Measurements from ENCODE around the gene TMEM183A. TPM values are rescaled to one million over a fixed set of nuclear protein-coding genes. Genes with fewer than 3 reads are reported as not detected.
A peak's percentile ranks its signal among the peaks of the same experiment; 100 is the strongest.
"Not testable (repeated sequence)": the region's sequence is repeated elsewhere in the genome, so short reads cannot be mapped to it uniquely, and the experiment has no call there.

Gene TMEM183A
- polyA plus RNA-seq, 4 donors: 73.5 to 81.9 (median 74.5) TPM

DNA sequence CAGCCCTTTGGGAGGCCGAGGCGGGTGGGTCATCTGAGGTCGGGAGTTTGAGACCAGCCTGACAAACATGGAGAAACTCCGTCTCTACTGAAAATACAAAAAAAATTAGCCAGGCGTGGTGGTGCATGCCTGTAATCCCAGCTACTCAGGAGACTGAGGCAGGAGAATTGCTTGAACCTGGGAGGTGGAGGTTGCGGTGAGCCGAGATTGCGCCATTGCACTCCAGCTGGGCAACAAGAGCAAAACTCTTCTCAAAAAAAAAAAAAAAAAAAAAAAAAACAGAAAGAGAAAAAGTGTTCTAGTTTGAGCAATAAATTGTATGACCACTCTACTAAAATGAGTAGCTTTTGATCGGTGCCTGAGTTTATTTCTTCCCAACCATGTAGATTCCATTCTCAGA, 21.1 kb upstream of the TMEM183A start:
- DNase-seq (ENCODE audit: low read depth in 4 of 4, low spot score in 3 of 4): not testable (repeated sequence)

DNA sequence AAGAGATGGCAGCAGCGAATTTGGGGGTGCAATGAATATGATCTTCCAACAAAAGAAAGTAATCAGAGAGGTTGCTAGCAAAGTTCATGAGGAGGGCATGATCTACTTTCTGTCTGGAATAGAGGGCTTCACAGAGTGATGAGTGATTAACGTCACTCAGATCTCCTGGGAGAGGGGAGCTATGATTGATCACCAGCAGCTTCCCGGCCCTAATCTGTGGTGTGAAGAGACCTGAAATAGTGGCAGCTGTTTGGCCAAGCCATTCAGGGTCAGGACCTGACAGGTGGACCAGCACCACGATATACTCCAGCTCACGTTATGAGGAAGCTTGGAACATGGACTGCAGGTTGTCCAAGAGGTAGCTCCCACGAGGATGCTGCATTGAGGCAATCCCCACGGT, 19.9 kb upstream of the TMEM183A start:
- DNase-seq (ENCODE audit: low read depth in 4 of 4, low spot score in 3 of 4): no peak

DNA sequence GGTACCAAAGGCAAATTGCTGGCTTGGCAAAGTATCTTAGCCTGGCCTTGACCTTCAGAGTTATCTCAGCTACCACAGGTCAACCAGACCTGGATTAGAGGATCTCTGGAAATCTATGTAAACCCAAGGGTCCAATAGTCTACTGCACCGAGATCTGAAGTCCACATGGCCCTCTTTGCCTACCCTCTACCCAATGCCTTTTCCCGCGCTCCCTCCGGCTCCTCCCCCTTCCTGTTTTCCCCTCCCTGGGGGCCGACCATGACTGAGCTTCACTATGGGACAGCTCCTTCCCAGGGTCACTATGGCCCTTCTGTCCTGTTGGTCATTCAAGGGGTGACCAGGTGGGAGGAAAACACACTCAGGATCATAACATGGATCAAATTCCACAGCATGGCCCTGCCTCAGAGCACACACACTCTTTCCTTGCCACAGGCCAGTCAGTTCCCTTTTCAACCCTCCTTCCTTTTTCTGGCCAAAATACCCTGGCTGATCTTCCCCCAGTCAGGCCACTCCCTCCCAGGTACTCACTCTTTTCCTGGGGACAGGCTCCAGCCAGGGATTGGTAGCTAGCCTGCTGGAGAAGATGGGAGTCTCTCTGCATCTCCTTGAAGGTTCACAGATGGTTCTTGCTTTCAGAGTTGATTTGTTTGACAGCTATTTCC, 19.1 kb upstream of the TMEM183A start:
- no peak for DNase-seq (ENCODE audit: low read depth in 4 of 4, low spot score in 3 of 4)

DNA sequence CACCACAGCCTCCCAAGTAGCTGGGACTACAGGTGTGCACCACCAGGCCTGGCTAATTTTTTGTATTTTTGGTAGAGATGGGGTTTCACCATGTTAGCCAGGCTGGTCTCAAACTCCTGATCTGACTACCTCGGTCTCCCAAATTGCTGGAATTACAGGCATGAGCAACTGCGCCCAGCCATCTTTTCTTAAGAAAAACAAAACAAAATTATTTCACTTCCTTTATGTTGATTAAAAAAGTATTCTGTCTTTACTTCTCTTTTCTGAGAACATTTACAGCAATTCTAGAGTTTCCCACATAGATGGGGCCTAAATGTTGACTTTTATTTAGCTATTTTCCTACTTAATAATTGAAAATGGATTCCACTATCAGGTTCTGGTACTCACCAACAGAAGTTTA, 17.3 kb upstream of the TMEM183A start:
- no peak for DNase-seq (ENCODE audit: low read depth in 4 of 4, low spot score in 3 of 4)

DNA sequence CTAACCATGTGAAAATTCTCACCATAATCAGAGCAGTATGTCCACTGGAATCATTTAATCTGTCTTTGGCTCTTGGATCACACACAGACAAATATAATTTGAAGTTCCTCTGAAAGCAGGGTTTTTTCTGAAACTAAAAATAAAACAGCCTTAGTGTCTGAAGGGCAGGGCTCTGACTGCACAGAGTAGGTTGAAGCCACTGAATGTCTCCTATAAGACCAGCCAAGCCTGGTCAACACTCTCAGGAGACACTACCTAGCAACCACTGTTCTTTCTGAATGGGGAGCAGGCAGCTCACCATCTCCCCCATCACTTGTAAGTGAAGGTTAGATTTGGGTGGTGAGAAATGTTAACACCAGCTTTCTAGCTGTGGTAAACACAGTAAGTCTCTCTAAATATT, 16.1 kb upstream of the TMEM183A start:
- DNase-seq (ENCODE audit: low read depth in 4 of 4, low spot score in 3 of 4): no peak

DNA sequence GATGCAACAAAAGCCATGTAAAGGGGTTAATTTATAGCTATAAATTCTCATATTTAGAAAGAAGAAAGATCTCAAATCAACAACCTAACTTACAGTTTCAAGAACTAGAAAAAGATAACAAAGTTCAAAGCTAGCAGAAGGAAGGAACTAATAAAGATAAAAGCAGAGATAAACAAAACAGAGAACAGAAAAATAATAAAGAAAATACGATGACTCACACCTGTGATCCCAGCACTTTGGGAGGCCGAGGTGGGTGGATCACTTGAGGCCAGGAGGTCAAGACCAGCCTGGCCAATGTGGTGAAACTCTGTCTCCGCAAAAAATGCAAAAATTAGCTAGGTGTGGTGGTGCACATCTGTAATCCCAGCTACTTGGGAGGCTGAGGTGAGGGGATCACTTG, 12.4 kb upstream of the TMEM183A start:
- no peak for DNase-seq (ENCODE audit: low read depth in 4 of 4, low spot score in 3 of 4)

DNA sequence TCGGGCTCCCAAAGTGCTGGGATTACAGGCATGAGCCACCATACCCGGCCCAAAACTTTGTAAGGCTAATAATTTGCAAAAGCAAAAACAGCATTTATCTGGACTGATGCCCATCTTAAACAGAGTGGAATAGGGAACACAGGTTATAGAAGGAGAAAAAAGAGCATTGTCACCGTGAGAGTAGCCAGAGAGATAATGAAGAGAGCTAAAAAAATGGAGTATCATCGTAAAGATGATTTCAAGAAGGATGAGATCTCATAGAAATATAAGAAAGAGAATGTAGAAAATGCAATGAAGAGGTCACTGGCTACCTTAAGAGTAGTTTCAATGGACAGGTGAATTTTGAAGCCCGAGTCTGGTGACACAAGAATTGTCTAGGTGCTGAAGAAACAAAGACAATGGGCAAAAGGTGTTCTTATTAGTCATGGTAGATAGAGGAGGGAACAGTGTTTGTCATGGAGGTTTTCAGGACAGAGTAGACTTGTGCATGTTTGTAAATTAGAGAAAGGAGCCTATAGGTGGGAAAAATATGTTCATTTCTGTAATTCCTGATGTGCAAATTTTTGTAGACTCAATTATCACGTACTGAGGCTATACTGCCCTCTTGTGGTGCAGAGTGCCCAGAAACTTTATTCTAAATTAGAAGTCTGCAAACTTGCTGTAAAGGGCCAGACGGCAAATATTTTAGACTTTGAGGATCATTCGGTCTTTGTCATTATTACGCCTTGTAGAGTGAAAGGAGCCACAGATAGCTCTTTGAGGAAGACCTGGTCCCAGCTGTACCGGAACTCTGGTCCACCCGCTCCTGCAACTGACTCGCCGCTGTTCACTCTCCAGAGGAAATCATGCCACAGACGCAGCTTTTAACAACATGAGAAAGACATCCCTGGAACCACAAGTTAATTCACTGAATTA, 8.1 kb upstream of the TMEM183A start:
- peak in 3 of 4 donors; percentile 27 to 54 (median 38) for DNase-seq (ENCODE audit: low read depth in 4 of 4, low spot score in 3 of 4)

DNA sequence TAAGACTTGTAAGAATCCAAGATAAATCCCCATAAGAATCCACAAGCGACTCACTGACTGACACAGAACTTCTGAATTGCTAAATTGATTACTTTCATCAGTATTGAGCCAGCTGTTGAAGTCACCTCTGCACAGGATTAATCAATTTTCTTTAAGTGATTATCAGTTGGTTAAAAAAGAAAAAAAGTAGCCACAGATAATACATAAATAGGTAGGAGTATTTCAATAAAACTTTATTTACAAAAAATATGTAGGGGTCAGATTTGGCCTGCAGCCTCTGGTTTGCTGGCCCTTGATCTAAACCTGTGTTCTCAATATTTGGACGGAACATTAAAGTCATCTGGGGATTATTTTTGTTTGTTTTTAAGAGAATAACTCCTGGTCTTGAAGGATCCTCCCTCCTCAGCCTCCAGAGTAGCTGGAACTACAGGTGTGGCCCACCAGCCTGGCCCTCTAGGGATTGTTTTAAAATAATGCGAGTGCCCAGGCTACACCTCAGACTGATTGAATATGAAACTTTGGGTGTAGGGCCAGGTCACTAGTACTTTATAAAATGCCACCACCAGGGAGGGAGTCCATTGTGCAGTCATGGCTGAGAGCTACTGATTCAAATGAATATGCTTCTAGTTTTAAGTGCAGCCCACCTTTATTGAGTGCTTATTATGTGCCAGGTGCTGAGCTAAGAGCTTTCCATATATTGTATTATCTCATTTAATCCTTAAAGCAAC, 6.8 kb upstream of the TMEM183A start:
- DNase-seq (ENCODE audit: low read depth in 4 of 4, low spot score in 3 of 4): no peak

DNA sequence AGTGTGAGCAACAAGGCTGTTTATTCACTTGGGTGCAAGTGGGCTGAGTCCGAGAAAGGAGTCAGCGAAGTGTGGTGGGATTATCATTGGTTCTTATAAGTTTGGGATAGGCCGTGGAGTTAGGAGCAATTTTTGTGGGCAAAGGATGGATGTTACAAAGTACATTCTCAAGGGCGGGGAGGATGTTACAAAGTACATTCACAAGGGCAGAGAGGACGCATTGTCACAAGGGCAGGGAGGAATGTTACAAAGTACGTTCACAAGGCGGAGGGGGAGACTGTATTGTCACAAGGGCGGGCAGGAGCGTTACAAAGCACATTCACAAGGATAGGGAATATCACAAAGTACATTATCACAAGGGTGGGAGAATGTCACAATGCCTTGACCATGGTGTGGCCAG, 5.2 kb upstream of the TMEM183A start:
- DNase-seq (ENCODE audit: low read depth in 4 of 4, low spot score in 3 of 4): no peak

DNA sequence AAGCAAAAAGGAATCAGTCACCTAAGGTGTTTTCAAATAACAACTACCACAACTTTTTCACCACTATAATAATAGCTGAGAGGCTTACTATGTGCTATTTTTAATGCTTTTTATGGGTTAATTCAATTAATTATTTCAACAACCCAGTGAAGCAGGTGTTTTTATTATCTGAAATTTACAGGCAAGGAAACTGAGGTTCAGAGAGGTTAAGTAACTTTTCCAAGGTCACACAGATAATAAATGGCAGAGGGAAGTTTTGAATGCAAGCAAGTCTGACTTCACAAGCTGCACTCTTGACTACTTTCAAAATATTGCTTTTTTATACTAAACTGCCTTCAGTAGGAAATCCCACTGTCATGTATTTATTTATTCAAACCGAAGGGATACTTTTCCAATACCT, 4.2 kb upstream of the TMEM183A start:
- no peak for DNase-seq (ENCODE audit: low read depth in 4 of 4, low spot score in 3 of 4)

DNA sequence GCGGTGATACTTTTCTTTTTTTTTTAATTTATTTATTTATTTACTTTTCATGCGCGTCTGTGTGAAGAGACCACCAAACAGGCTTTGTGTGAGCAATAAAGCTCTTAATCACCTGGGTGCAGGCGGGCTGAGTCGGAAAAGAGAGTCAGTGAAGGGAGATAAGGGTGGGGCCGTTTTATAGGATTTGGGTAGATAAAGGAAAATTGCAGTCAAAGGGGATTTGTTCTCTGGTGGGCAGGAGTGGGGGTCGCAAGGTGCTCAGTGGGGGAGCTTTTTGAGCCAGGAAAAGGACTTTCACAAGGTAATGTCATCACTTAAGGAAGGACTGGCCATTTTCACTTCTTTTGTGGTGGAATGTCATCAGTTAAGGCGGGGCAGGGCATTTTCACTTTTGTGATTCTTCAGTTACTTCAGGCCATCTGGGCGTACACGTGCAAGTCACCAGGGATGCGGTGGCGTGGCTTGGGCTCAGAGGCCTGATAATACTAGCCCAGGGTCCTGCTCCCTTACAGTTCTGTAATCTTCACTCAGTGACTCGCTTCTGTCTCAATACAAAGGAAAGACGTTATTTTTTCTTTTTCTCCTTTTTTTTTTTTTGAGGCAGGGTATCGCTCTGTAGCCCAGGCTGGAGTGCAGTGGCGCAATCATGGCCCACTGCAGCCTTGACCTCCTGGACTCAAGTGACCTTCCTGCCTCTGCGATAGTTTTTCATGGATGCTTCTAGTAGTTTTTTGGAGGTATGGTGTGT, 1.6 kb upstream of the TMEM183A start:
- not testable (repeated sequence) for DNase-seq (ENCODE audit: low read depth in 4 of 4, low spot score in 3 of 4)

DNA sequence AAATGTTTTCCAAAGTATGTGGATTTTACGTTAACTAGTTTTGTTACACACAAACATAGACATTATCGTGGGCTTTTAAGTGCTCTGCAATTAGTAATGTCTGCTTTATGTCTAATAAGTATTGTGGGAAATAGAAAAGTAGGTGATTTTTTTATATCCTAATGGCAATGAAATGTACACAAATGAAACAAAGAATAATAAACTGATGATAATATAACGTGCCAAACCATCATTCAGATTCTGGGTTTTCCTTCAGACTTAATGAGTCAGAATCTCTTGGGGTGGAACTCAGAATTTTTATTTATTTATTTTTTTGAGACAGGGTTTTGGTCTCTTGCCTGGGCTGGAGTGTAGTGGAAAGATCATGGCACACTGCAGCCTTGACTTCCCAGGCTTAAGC, 2.0 kb downstream of the TMEM183A start:
- no peak for DNase-seq (ENCODE audit: low read depth in 4 of 4, low spot score in 3 of 4)

DNA sequence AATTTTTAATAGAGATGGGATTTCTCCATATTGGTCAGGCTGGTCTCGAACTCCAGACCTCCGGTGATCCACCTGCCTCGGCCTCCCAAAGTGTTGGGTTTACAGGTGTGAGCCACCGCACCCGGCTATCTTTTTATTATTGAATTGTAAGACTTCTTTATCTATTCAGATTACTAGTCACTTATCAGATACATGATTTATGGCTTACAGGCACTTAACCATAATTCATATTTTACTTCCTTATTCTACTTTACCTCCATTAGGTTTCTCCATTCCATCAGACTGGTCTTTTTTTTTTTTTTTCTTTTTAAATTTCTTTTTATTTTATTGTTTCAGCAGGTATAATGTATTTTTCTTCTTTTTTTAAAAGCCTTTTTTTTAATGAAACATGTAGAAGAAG, 4.4 kb downstream of the TMEM183A start:
- DNase-seq (ENCODE audit: low read depth in 4 of 4, low spot score in 3 of 4): no peak

DNA sequence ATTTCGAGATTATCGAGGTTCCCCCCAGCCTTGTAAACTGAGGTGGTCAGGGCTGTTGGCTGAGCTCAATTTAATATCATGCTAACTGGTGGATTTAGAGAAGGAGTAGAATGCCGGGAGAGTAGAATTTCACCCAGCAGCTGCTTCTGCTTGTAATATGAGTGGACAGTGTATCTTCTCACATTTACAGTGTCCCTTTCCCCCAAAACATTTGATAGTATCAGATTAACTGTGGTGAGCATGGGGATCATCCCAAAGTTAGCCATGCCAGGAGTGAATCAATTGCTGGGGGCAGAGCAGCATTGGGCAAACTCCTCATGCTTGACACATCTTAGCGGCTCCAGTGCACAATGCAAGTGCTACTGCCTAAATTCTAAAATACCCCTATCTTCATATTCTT, 9.9 kb downstream of the TMEM183A start:
- DNase-seq (ENCODE audit: low read depth in 4 of 4, low spot score in 3 of 4): no peak

DNA sequence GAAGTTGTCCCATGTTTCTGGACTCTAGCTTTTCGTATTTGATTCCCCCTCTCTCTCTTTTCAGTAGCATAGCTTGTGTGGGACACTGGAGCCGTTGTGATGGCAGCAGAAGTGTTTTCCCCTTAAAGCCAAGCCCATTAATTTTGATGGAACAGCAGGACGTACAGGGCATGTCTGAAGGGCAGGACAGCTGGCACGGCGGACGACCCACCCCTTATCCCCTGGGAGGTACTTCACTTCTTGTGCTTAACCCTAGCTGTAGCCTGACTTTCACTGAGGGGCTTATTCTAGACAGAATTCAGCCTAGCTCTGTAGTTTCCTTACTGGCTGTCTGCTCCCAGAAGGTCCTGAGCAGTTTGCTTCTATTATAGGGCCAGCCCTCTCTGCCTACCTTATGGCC, 10.5 kb downstream of the TMEM183A start:
- DNase-seq (ENCODE audit: low read depth in 4 of 4, low spot score in 3 of 4): no peak

DNA sequence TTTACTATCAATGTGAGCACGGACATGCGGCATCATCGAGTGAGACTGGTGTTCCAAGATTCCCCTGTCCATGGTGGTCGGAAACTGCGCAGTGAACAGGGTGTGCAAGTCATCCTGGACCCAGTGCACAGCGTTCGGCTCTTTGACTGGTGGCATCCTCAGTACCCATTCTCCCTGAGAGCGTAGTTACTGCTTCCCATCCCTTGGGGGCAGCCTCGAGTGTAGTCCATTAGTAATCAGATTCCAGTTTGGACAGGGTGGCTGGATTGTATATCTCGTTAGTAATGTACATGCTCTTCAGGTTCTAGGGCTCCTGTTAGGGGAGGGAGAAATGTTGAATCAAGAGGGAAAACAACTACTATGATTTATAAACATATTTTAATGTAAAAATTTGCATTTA, 15.7 kb downstream of the TMEM183A start:
- DNase-seq (ENCODE audit: low read depth in 4 of 4, low spot score in 3 of 4): not testable (repeated sequence)

DNA sequence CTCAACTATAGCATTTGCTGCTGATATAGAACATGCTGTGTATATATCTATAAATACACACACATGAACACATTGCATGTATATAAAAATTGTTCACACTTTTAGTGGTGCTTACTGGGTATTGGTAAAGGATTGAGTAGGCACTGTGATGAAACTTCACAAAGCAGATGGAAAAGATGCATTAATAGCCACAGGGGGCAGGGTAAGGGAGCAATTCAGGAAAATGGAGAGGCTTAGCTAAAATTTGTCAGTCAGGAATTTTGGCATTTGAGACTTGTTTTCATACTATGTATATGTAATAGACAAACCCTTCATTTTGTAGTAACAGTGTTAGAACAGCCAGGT, 18.5 kb downstream of the TMEM183A start:
- no peak for DNase-seq (ENCODE audit: low read depth in 4 of 4, low spot score in 3 of 4)

DNA sequence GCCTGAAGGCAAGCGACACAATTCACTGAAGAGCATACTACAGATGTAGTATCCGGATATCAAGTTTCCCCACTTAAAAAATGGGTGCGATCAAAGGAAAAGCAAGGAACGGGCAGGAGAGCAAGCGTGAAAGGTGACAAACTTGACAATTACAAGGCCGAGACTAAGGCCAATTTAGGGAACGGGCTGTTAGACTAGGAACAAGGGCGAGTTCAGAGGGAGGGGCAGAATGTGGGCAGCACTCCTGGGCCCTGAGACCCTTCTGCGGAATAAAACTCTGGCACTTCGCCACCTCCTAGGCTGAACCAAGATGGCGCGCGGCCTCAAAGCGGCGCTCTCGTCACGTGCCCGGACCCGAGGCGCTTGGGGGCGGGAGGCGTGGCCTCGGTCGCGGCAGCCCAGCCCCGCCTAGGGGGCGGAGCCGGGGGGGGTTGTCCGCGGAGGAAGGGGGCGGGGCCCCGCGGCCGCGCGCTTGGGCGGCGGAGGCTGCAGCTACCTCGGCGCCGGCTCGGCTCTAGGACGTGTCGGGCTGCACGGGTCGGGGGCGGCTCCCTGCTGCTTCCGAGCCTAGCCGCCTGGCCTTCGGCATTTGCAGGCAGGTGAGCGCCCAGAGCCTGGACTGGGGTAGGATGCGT, 19.0 kb downstream of the TMEM183A start, which contains the start of gene PPFIA4:
Gene PPFIA4 (plus strand): TSS at position 461 of the 635 bp plus-strand sequence. CDS start 12,518 bp downstream, outside the sequence.
- peak; percentile 75 to 84 (median 80) for DNase-seq (ENCODE audit: low read depth in 4 of 4, low spot score in 3 of 4)

DNA sequence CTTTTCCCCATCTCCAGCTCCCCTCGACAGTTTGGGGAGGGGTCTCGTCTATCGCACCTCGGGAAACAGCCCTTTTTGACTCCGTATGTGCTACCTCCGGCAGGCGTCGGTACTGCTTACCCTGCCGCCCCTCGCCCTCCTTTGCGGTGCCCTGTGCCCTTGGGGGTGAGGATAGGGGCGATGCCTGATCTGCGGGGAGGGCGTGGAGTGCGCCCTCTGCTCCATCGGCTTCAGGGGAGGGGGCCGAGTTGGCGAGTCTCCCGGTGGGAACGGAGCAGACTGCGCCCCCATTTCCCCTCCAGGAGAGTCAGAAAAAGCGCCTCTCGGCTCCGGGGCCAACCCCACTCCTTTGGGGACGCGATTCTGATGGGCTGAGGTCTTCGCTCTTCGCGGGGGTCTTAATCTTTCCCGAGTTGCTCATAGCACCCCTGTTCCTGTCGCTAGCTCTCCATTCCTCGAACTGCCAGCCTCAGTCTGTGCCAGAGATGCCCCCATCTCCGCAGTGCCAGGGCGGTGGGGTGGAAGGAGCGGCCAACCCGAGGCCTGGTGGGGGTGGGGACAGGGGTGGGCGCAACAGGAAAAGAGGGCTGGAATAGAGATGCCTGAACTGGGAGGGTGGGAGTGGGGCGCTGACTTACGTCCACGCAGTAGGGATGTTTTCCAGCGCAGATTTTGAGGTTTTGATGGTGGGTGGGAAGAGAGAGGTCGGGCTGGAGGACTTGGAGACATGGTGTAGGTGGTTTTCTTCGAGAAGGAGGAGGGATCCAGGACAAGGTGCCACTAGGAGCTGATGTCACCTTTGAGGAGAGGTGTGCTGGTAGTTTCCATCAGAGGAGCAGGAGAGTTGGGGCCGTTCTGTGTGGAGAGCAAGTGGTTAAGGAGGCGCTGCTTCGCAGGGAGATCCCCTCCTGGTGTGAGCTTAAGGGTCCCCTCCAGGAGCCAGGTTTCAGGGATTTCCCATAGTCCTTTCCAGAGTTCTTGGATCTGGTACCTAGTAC, 19.8 kb downstream of the TMEM183A start:
- DNase-seq (ENCODE audit: low read depth in 4 of 4, low spot score in 3 of 4): no peak
